Stimulated activated memory B cell treated with anti-CD40 and anti-IgM and Interleukin-4, amounts not matched to agents 10 μg/mL and 1 μg/mL and 100 μg/mL, for 72 hours (primary cell): Measurements from ENCODE around the gene SF1.

Experiments
- ATAC-seq: fragments of 150-1000 bp; cut with Tn5 transposase; 2 replicates; pipeline ENCODE4 v1.10.0; 2021
- H3K27ac Mint-ChIP-seq: one replicate; pipeline ENCODE4 v1.8.0; 2022; ENCODE audit warnings: mild to moderate bottlenecking, mixed read lengths
- H3K27me3 Mint-ChIP-seq: one replicate; pipeline ENCODE4 v1.8.0; 2022; ENCODE audit warnings: mixed read lengths
- H3K36me3 Mint-ChIP-seq: one replicate; pipeline ENCODE4 v1.8.0; 2022; ENCODE audit warnings: mixed read lengths
- H3K4me1 Mint-ChIP-seq: one replicate; pipeline ENCODE4 v1.8.0; 2022; ENCODE audit warnings: mixed read lengths
- H3K4me3 Mint-ChIP-seq: one replicate; pipeline ENCODE4 v1.8.0; 2022; ENCODE audit warnings: mild to moderate bottlenecking, moderate library complexity, mixed read lengths
- H3K9me3 Mint-ChIP-seq: one replicate; pipeline ENCODE4 v1.8.0; 2022; ENCODE audit warnings: mixed read lengths

SF1 gene

DNA sequence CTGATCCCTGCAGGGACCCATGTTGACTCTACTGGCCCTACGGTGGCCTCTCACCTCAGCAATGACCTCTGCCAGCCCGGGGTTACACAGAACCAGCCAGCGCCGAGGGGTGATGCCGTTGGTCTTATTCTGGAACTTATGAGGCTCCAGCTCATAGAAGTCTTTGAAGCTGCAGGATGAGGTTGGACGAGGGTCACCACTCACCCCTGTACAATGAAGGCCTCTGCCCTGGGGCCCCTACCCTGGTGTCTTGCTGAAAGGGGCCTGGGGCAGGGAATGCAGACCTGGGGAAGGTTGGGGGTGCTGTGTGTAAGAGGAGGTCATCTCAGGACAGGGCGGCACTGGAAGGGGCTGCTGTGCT is 25.3 kb downstream of the SF1 start:
- Mint-ChIP-seq H3K9me3 (no peaks in the 10 kb centered on the region), H3K27me3 (no peaks in the 10 kb centered on the region), H3K4me1 (peaks cover 38% of the 10 kb centered on the region), H3K4me3 (no peak overlapping the region), H3K27ac (peak overlapping the region; percentile 21), H3K36me3 (peaks cover 36% of the 10 kb centered on the region)
- peak; percentile 18 for ATAC-seq

DNA sequence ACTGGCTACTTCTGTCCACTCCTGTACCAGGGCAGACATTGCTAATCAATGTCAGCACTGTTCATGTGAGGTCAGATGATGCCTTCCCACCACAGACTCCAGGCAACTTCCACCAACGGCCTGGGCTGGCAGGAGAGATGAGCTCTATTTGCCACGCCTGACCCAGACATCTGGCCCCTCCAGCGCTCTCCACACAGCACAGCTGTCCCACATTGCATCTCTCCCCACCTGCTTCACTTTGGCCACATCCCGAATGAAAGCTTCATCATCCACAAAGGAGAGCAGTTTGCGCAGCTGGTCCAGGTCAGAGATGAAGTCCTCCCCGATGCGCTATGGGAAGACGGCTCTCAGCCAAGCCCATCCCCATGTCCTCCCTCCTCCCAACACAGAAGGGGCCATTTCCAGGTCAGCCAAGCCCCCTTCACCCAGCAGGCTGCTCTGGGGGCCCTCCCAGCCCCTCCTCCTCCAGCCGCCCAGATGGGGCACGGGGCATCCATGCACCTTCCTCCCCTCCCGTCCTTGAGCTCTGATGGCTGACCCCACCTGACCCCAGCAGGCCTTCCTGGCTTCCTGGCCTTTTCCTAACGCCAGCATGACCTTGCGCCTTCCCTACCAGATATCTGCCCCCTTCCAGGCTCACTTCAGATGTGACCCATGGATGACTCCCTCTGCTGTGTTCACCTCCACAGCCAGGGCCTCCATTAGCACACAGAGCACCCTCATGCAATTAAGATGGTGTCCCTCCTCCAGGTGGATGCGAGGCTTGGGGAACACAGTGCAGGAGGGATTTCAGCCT is 26.0 kb downstream of the SF1 start:
- no peaks in the 10 kb centered on the region for H3K27me3 Mint-ChIP-seq
- no peak for ATAC-seq
- no peaks in the 10 kb centered on the region for H3K9me3 Mint-ChIP-seq
- peaks cover 37% of the 10 kb centered on the region for H3K36me3 Mint-ChIP-seq
- no peak overlapping the region for H3K4me3 Mint-ChIP-seq
- peak overlapping the region; percentile 21 for H3K27ac Mint-ChIP-seq
- peaks cover 42% of the 10 kb centered on the region for H3K4me1 Mint-ChIP-seq

DNA sequence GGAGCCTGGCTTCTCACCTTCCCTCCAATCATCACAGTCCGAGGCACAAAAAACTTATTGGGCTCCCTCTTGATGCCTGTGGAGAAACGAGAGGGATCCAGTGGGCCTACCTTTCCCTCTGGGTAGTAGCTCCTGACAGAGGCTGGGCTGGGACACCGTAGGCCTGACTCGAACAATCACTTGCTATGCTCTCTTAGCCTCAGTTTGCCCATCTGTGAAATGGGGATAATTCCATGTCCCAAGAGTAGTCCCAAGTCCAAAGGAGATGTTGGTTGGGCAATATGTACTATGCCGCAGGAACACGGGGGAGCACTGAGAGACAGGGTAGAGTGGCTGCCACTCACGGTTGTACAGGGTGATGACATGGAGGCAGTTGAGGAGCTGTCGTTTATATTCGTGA is 26.8 kb downstream of the SF1 start:
- Mint-ChIP-seq H3K36me3 (peaks cover 37% of the 10 kb centered on the region), H3K4me3 (no peak overlapping the region), H3K27ac (no peak overlapping the region), H3K4me1 (peaks cover 42% of the 10 kb centered on the region), H3K27me3 (no peaks in the 10 kb centered on the region), H3K9me3 (no peaks in the 10 kb centered on the region)
- no peak for ATAC-seq

DNA sequence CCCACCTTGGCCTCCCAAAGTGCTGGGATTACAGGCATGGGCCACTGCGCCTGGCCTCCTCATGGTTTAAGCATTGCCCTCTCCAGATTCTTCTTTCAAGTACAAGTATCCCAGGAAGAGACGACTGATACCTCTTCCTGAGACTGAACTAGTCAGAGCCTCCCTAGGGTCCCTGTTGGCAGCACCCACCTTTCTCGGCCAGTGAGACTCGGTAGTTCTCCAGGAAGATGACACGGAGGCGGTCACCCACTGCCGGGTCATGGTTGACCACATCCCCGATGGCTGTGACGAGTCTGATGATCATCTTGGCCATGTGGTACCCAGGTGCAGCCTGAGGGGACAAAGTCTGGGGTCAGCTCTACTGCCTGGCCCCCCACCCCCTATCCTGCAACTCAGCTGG is 27.2 kb downstream of the SF1 start:
- no peak for ATAC-seq
- Mint-ChIP-seq H3K27ac (peak overlapping the region; percentile 38), H3K4me1 (peaks cover 47% of the 10 kb centered on the region), H3K4me3 (no peak overlapping the region), H3K27me3 (no peaks in the 10 kb centered on the region), H3K36me3 (peaks cover 37% of the 10 kb centered on the region), H3K9me3 (no peaks in the 10 kb centered on the region)

GRCh38 chr11:64750361-64751054 is 27.8 kb downstream of the SF1 start:
- peaks cover 51% of the 10 kb centered on the region for H3K4me1 Mint-ChIP-seq
- H3K4me3 Mint-ChIP-seq: no peak overlapping the region
- no peak for ATAC-seq
- peak overlapping the region; percentile 38 for H3K27ac Mint-ChIP-seq
- peaks cover 37% of the 10 kb centered on the region for H3K36me3 Mint-ChIP-seq
- H3K9me3 Mint-ChIP-seq: no peaks in the 10 kb centered on the region
- H3K27me3 Mint-ChIP-seq: no peaks in the 10 kb centered on the region

DNA sequence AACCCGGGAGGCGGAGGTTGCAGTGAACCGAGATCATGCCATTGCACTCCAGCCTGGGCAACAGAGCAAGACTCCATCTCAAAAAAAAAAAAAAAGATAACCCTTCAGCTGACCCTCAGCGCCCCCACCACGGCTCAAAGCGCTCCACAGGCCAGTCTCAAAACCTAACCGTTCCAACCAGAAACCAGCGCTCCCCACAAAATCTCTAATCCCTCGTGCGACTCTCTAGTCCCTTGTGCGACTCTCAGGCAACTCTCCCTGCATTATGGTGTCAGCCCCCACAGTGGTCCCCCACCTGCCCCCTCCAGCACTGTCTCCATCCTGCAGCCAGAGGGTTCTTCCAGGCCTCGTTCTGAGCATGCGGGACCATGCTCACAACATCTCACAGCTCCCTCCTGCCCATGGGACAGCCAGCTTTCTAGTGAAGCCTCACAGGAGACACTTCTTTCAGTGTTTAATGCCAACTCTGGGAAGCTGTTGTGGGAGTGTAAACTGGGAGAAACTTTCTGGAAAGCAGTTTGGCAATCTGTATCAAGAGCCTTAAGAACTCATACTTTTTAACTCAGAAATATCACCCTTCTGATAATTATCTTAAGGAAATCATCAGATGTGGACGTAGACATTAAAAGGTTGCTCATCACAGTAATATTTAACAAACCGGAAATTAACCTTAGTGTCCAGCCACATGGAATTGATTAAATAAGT is 30.2 kb downstream of the SF1 start:
- Mint-ChIP-seq H3K27ac (peak overlapping the region; percentile 48), H3K36me3 (peaks cover 31% of the 10 kb centered on the region), H3K4me1 (peaks cover 61% of the 10 kb centered on the region), H3K4me3 (peak overlapping the region; percentile 18), H3K27me3 (no peaks in the 10 kb centered on the region), H3K9me3 (no peaks in the 10 kb centered on the region)
- no peak for ATAC-seq

DNA sequence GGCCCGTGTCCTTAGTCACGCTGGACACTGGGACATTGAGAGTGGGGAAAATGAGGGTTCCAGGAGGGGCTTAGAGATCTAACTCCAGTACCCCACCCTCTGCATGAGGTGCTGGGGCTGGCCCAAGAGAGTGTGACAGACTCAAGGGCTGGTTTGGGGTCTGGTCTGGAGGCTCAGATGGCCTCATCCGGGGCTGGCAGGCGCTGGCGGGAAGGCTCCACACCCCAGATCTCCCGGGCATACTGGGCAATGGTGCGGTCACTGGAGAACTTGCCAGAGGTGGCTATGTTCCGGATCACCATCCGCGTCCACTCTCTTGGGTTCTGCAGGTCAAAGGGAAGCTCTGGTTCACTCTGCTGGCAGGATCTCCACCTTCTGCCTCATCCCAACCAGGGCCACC is 31.9 kb downstream of the SF1 start:
- ATAC-seq: no peak
- Mint-ChIP-seq H3K27ac (peak overlapping the region; percentile 94), H3K9me3 (no peaks in the 10 kb centered on the region), H3K4me1 (peaks cover 61% of the 10 kb centered on the region), H3K36me3 (peaks cover 17% of the 10 kb centered on the region), H3K27me3 (no peaks in the 10 kb centered on the region), H3K4me3 (peak overlapping the region; percentile 86)

DNA sequence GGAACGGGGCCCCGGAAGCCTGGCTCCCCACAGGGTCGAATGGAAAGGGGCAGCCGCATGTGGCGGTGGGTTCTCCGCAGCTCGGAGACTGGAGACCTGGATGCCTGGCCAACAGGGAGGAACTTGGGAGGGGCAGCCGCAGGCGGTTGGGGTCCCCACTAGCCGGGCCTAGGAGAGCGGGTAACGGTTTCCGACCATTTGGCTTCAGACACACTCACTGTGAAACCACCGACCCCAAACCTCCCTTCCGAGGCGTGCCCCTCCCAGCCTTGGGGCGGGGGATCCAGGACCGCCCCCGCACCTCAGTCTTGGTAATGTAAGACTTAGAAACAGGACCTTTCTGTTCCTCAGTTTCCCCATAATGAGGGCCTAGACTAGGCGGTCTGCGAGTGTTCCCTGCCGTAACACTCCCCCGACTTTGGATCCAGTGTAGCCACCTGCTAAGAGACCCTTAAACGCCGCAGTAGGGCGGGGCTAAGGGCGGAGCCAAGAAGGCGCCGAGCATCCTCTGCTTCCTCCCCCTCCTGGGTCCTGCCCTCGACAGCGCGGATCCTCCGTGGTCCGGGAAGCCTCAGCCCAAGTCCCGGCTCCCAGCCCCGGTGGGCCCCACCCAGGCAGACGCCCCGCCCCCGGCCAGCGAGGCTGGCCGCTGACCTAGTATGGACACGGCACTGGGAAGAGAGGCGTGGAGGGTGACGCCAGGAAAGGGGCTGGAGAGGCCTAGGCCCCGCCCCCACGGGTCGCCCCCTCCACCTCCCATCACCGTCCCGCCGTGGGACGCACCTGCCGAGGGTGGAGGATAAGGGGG is 32.6 kb downstream of the SF1 start:
- ATAC-seq: peak; percentile 64
- H3K27me3 Mint-ChIP-seq: no peaks in the 10 kb centered on the region
- H3K4me1 Mint-ChIP-seq: peaks cover 62% of the 10 kb centered on the region
- H3K9me3 Mint-ChIP-seq: no peaks in the 10 kb centered on the region
- peak overlapping the region; percentile 94 for H3K27ac Mint-ChIP-seq
- H3K4me3 Mint-ChIP-seq: peak overlapping the region; percentile 86
- H3K36me3 Mint-ChIP-seq: peaks cover 16% of the 10 kb centered on the region

DNA sequence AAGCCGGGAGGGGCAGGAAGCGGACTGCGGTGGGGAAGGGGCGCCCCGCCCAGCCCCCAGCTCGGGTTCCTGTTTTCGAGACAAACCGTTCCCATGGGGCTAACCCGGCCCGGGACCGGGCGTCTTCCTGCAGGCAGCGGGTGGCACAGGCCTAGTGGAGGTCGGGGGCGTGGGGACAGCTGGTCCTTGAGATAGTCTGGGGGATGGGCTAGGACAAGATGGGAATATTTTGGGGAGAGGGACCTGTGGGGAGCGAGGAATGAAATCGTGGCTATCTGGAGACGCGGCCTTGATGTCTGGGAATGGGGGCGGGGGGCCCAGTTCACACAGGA is 33.2 kb downstream of the SF1 start:
- ATAC-seq: peak; percentile 72
- H3K4me1 Mint-ChIP-seq: peaks cover 57% of the 10 kb centered on the region
- peak overlapping the region; percentile 94 for H3K27ac Mint-ChIP-seq
- H3K4me3 Mint-ChIP-seq: peak overlapping the region; percentile 86
- peaks cover 15% of the 10 kb centered on the region for H3K36me3 Mint-ChIP-seq
- no peaks in the 10 kb centered on the region for H3K9me3 Mint-ChIP-seq
- no peaks in the 10 kb centered on the region for H3K27me3 Mint-ChIP-seq

- Mint-ChIP-seq H3K27ac (peak overlapping the region; percentile 94), H3K36me3 (peaks cover 15% of the 10 kb centered on the region), H3K9me3 (no peaks in the 10 kb centered on the region), H3K27me3 (no peaks in the 10 kb centered on the region), H3K4me3 (peak overlapping the region; percentile 86), H3K4me1 (peaks cover 52% of the 10 kb centered on the region)
- peak; percentile 5 for ATAC-seq
Observed at GRCh38 chr11:64744544-64745188, 33.7 kb downstream of the SF1 start.

GRCh38 chr11:64743591-64744543 is 34.5 kb downstream of the SF1 start, which contains the start of gene RASGRP2:
TSS of gene RASGRP2 (minus strand) at chr11:64744142. CDS start at chr11:64742866, 1,276 bp downstream.
- peaks cover 48% of the 10 kb centered on the region for H3K4me1 Mint-ChIP-seq
- H3K27me3 Mint-ChIP-seq: no peaks in the 10 kb centered on the region
- H3K36me3 Mint-ChIP-seq: peaks cover 22% of the 10 kb centered on the region
- peak within 1 kb of the TSS; percentile 94 for H3K27ac Mint-ChIP-seq
- peak within 1 kb of the TSS; percentile 86 for H3K4me3 Mint-ChIP-seq
- ATAC-seq: peak; percentile 70
- H3K9me3 Mint-ChIP-seq: no peaks in the 10 kb centered on the region

DNA sequence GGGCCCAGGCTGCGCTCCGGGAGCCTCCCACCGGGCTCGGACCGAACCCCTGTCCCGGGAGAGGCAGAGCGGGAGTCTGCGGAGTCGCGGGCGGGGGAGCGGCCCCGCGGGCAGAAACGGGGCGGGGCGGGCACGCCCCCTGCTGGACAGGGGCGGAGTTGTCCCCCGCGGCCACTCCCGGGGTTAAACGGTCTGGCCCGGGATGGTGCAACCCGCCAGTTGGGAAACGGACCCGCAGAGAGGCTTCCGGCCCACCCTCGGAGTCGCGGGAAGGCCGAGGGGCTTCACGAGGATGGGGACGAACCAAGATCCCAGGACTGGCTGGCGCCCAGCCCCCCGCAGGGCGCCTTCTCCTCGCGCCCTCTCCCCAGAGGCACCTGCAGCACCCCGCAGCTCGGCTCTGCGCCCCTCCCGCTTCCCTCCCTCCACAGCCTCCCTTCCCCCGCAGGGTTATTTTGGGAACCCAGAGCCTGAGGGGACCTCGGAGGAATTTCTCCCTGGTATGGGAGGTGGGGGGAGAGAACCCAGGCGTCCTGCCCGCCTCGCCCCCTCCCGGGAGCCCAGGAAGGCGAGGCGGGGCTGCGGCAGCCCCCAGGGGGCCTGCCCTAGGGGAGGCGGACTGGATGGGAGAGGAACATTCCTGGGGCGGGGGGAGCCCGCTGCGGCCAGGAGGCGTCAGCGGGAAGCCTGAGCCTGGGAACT is 35.3 kb downstream of the SF1 start:
- no peaks in the 10 kb centered on the region for H3K9me3 Mint-ChIP-seq
- peaks cover 42% of the 10 kb centered on the region for H3K4me1 Mint-ChIP-seq
- peak overlapping the region; percentile 84 for H3K27ac Mint-ChIP-seq
- H3K4me3 Mint-ChIP-seq: peak overlapping the region; percentile 84
- H3K36me3 Mint-ChIP-seq: peaks cover 18% of the 10 kb centered on the region
- H3K27me3 Mint-ChIP-seq: no peaks in the 10 kb centered on the region
- peak; percentile 28 for ATAC-seq
